Smooth muscle cell (in vitro differentiated cells): ENCODE results near the gene WARS2. TPM values are rescaled to one million over a fixed set of nuclear protein-coding genes. Genes with fewer than 3 reads are reported as not detected.

Experiments used
- DNase-seq: peaks from one replicate; lab custom pipeline; 2025; ENCODE audit not compliant: unreplicated experiment; lab: John Stamatoyannopoulos, UW
- H2AFZ ChIP-seq: fragments of 200-600 bp; sonication (generic); 2 replicates; pipeline ENCODE4 v1.6.0; 2016; ENCODE audit warnings: antibody characterized with exemption, low read depth, mild to moderate bottlenecking
- H3F3A ChIP-seq: fragments of 200-600 bp; sonication (generic); 2 replicates; pipeline ENCODE4 v1.6.0; 2017; ENCODE audit warnings: antibody characterized with exemption, low read depth
- H3K27ac ChIP-seq: fragments of 200-600 bp; sonication (generic); 2 replicates; pipeline ENCODE4 v1.5.1; 2016; ENCODE audit warnings: low read depth, mild to moderate bottlenecking
- H3K27me3 ChIP-seq: fragments of 200-600 bp; sonication (generic); 2 replicates; pipeline ENCODE4 v1.6.1; 2016; ENCODE audit warnings: low read depth, mild to moderate bottlenecking
- H3K36me3 ChIP-seq: fragments of 200-600 bp; sonication (generic); 2 replicates; pipeline ENCODE4 v1.5.1; 2016; ENCODE audit warnings: low read depth
- H3K4me1 ChIP-seq: fragments of 200-600 bp; sonication (generic); 2 replicates; pipeline ENCODE4 v1.5.1; 2016; ENCODE audit warnings: low read depth
- H3K4me2 ChIP-seq: fragments of 200-600 bp; sonication (generic); 2 replicates; pipeline ENCODE4 v1.6.0; 2016; ENCODE audit warnings: mild to moderate bottlenecking
- H3K4me3 ChIP-seq: fragments of 200-600 bp; sonication (generic); 2 replicates; pipeline ENCODE4 v1.5.1; 2016; ENCODE audit warnings: mild to moderate bottlenecking
- H3K79me2 ChIP-seq: fragments of 200-600 bp; sonication (generic); 2 replicates; pipeline ENCODE4 v1.6.0; 2016; ENCODE audit warnings: low read depth, mild to moderate bottlenecking
- H3K9ac ChIP-seq: fragments of 200-600 bp; sonication (generic); 2 replicates; pipeline ENCODE4 v1.6.0; 2016; ENCODE audit warnings: low read depth
- H3K9me3 ChIP-seq: fragments of 200-600 bp; sonication (generic); replicated peaks from 2 replicates; pipeline ENCODE4 v1.5.1; 2016; ENCODE audit warnings: low read depth
- H4K20me1 ChIP-seq: fragments of 200-600 bp; sonication (generic); 2 replicates; pipeline ENCODE4 v1.6.0; 2016; ENCODE audit warnings: low read depth
- CTCF ChIP-seq: fragments of 200-600 bp; sonication (generic); IDR thresholded peaks from 2 replicates; pipeline ENCODE4 v1.5.1; 2017; ENCODE audit warnings: borderline replicate concordance, mild to moderate bottlenecking, antibody characterized with exemption; ENCODE audit not compliant: insufficient read depth, poor library complexity, severe bottlenecking
- WGBS: methylation state at CpG from one replicate; pipeline ENCODE4 v1.1.7; 2016; ENCODE audit warnings: low lambda C conversion rate; 5-methylcytosine and 5-hydroxymethylcytosine counted together
- polyA plus RNA-seq: library from polyadenylated mRNA; unstranded; fragments of >200 nt; fragmentation: Nextera tagmentation; extraction: Ambion mirVana; gene quantifications from 2 replicates; pipeline ENCODE4 v1.2.1, GENCODE V29; 2016
- total RNA-seq: library from RNA; depleted of rRNA; stranded (reverse); fragments of >200 nt; gene quantifications from 2 replicates; pipeline ENCODE4 v1.2.3, GENCODE V29; 2014

The WARS2 gene
- total and polyA plus RNA-seq, 2 experiments from 2014 or later: 5.9 to 9.6 TPM

- Histone ChIP-seq H3K4me1 (no peaks in the 10 kb centered on the region), H3K9me3 (no peaks in the 10 kb centered on the region), H3K36me3 (no peaks in the 10 kb centered on the region), H4K20me1 (no peaks in the 10 kb centered on the region), H2AFZ (no peak overlapping the region), H3K27ac (no peak overlapping the region), H3K4me3 (no peak overlapping the region), H3K4me2 (no peak overlapping the region), H3F3A (no peaks in the 10 kb centered on the region), H3K9ac (no peak overlapping the region), H3K27me3 (peaks cover 94% of the 10 kb centered on the region), H3K79me2 (no peaks in the 10 kb centered on the region)
- WGBS: 79% methylated on average over 7 of the region's 7 CpGs
- DNase-seq: no peak
- TF ChIP-seq CTCF: no peak
Observed at GRCh38 chr1:118997225-118997624, 143.2 kb downstream of the WARS2 start.

DNA sequence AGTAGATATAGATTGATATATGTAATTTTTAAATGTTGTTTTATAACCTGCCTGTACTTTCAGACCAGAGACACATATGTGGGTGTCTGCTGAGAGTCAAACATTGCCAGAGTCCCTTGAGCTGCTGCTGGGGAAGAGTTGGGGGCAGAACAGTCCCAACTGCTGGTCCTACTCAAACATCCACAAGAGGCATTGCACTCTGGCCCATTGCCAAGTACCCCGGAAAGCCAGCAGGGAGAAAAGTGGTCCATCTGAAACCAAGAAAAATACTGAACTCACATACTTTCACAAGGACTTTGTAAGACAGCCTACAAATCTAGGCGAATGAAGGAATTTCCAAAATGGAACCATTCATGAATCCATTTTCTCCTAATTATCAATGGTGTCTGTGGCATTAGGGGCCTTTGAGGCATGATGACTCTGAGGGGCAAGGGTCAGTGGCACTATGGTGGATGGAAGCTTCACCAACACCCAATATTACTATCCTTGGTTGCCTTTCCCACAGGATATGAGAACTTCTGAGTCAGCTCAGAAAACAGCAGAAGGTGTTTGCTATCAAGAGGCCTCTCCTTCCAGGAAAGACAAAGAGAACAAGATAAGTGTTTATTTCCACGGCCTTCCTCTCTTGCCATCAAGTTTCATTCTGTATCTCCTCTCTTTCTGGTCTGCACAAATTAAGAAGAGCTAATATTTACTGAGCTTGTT, 145.0 kb downstream of the WARS2 start:
- Histone ChIP-seq H3K4me3 (no peak overlapping the region), H3K79me2 (no peaks in the 10 kb centered on the region), H3K4me2 (no peak overlapping the region), H3F3A (no peaks in the 10 kb centered on the region), H2AFZ (no peak overlapping the region), H3K9me3 (no peaks in the 10 kb centered on the region), H3K9ac (no peak overlapping the region), H3K27me3 (peaks cover 98% of the 10 kb centered on the region), H3K4me1 (no peaks in the 10 kb centered on the region), H4K20me1 (no peaks in the 10 kb centered on the region), H3K36me3 (no peaks in the 10 kb centered on the region), H3K27ac (no peak overlapping the region)
- 90% methylated on average over 3 of the region's 3 CpGs for WGBS
- DNase-seq: no peak
- no peak for TF ChIP-seq CTCF

- 53% methylated on average over 9 of the region's 9 CpGs for WGBS
- no peak overlapping the region for H2AFZ ChIP-seq
- no peak for DNase-seq
Observed at GRCh38 chr1:118993700-118994026, 146.8 kb downstream of the WARS2 start.

More at GRCh38 chr1:118993700-118994026, 146.8 kb downstream of the WARS2 start:
- Histone ChIP-seq H3K4me1 (peaks cover 6% of the 10 kb centered on the region), H3K36me3 (no peaks in the 10 kb centered on the region), H3K9me3 (no peaks in the 10 kb centered on the region), H3K4me2 (no peak overlapping the region), H3K9ac (no peak overlapping the region), H3F3A (no peaks in the 10 kb centered on the region), H3K79me2 (no peaks in the 10 kb centered on the region), H4K20me1 (no peaks in the 10 kb centered on the region), H3K27ac (no peak overlapping the region), H3K27me3 (peaks cover 100% of the 10 kb centered on the region), H3K4me3 (no peak overlapping the region)
- TF ChIP-seq CTCF: no peak
